T-helper 2 cell (primary cell): ENCODE data around the gene C4orf17.

Source experiments
- DNase-seq, 5 experiments: peaks; one replicate each; pipeline versions ENCODE4 v3.0.0 to v3.0.0-alpha.2; 2012 to 2022

The C4orf17 gene

DNA sequence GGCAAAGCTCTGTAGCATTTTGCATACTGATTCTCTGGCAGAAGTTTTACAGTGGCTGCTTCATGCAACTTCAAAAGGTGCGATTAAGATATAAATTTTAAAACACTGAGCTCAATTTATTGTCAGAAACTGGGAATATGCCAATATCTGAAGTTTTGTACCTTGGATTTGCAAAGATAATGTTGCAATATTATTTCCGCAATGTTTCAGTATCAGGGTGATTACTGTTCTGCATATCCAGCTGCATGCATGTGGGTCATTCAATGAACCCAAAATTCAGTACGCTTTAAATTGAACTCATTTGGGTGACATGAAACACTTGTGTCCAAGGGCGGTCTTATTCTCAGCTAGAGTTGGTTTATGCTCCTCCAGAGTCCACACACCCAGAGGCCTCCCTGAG lies 26.9 kb downstream of the C4orf17 start:
- DNase-seq: no peak

DNA sequence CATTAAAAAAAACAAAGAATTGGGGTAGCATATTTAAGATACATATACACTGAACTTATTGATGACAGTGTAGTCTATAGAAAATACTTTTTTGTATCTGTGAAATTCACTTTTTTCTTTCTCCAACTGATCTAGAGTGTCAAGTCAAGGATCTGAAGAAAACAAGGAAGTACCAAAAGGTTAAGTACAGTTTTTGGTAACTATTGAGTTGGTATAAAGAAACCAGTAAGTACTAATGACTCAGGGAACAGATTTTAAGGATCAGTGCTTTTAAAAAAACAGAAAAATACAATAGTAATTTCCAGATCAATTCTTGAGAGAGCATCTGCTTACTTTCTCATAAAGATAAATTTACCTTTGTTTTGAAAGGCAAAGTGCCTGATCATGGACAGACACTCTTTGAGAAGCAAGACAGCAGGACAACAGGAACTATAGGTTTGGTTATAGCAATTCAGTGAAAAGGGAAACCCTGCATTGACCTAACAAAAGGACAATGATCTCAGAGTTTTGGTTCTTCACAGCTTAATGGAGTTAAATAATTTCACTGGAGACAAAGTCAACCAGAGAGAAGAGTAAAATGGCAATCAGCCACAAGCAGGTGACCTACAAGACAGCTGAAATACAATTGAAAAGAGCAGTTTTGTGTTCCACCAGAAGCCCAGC lies 29.6 kb downstream of the C4orf17 start:
- no peak for DNase-seq

DNA sequence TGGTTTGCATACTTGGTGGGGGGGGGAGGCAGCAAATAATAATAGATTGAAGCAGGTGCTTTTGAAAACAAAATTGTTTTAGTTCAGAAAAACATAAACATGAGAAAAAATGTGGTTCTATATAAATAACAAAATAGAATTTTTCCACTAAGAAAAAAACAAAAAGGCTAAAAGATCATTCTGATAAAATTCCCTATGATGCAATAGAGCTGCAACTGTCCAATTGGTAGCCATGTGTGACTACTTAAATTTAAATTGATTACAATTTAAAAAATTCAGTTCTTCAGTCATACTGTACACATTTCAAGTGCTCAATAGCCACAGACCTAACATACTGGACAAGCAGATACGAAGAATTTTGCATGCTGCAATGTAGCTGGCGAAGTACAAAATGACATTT lies 42.1 kb downstream of the C4orf17 start:
- DNase-seq: no peak

DNA sequence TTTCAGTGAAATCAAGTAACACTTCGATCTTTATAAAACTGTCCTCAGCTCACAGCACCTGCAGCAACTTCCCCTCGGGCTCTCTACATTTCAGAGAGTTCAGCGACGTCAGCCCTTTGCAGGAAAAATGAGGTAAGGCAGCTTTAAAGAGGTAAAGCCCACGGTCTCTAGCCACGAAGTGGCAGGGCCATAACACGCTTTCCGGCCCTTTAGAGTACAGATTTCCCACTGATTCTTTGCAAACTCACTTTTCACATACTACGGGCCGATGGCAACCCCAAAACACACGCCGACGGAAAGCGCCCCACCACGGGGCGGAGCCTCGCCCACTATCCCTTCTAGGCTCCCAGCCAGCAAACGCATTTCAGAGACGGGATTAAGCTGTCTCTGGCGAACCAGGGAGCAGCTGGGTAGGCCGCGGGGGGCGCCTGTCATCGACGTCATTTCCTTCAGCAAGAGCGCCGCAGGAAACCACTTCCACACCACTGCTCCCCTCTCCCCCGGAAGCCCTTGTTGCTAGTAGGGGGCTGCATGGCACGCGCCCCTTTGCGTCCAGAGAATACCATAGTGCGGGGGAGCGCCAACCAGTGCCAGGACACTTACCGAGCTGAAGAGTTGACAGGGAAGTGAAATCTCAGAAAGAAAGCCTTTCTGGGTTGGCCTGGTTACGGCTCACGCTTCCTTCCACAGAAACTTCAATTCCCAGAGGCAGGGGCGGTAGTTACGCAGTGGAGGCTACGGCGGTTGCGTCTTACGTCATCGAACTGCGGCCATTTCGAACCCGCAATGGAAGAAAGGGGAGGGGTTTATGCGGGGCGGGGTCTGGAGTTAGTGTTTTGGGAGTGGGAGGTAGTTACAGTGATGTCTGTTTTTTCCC lies 52.7 kb downstream of the C4orf17 start, which contains the start of gene TRMT10A:
TRMT10A (minus strand) TSS at position 730 of the 877 bp plus-strand sequence. CDS start 4,701 bp downstream, outside the sequence.
- DNase-seq: peak; percentile 84 to 99 (median 95)

DNA sequence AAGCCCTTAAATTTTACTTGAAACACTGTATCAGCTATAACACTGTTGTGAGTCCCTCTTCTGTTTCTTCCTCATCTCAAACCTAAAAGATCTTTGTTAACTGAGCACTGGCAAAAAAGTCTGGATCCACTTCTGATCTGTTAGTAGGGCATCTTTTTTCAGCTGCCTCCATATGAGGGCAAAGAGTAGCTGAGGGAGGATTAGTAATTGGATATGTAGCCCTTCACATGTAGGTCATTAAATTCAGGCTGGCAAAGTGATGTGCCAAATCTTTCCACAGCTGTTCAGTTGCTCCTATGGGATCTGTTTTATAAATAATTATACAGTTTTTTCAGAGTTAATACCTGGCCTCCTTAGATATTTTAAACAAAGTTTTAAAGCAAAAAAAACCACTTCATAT lies 54.1 kb downstream of the C4orf17 start:
- no peak for DNase-seq

DNA sequence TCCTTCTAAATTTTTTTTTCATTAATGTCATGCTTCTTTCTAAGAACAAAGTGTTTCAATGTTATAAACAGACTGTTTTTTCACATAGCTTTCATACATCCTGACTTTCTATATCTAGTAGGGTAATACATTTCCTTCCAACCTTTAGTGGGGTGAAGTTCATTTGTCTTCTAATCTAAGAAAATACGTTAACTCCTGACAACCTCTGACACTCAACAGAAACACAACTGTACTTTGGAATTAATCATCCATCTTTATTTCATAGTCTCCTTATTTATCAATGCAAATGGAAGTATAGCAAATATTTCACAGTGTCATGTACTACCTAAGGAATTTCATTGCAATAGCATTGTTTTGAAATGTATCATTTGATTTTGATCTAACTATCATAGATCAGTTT lies 61.1 kb downstream of the C4orf17 start:
- no peak for DNase-seq

DNA sequence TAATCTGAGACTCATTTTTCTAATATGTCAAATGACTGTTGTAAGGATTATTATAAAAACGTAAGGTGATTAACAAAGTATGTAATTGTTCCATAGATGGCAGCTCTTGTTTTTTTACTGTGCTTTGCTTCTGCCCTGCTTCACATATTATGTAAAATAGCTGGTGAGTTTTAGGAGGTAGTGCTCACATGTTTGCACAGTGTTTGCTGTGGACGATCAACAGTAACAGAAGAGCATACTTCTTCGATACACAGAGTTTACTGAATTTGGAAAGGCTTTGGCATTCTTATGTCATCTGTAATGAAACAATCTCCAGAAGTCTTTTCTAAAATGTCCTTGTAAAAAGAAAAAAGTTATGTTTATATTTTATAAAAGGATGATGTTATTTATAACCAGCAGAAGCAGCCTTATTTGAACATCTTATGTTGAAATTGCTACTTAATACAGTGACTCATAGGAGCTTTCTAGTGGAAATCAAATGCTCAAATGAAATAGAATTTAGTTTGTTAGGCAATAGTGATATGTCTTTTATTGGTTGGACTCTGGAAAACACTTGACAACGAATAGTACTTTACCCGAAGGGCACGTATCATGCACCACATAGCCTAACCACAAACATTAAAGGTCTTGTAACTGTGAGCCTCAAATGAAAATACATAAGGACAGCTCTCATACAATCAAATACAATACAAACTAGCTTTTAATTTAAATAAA lies 61.9 kb downstream of the C4orf17 start:
- no peak for DNase-seq

DNA sequence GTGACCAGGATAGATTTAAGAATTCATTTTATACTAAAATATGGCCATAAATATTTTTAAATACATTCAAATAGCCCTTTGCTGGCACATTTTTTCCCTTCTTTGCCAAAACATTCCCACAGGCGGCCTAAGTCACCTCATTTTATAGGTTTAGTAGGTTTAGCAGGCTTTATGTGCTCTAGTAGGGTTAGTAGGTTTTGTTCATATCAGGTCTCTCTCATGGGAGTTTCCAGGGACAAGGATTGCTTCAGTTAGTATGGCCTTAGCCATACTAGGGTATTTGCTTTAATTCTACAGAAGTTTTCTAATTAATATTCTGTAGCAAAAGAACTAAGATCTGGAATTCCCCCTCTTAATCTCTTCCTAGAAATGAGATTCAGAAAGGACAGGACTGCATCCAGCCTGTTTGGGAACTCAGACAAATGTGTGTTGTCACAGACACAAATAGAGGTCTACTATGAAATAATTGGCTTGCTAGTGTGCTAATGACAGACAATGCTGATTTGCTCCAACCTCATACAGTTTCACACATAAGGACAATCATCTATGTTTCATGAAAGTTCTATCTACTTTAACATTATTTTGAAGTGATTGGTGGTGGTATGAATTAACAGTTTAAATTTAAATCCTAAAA lies 63.0 kb downstream of the C4orf17 start:
- no peak for DNase-seq

DNA sequence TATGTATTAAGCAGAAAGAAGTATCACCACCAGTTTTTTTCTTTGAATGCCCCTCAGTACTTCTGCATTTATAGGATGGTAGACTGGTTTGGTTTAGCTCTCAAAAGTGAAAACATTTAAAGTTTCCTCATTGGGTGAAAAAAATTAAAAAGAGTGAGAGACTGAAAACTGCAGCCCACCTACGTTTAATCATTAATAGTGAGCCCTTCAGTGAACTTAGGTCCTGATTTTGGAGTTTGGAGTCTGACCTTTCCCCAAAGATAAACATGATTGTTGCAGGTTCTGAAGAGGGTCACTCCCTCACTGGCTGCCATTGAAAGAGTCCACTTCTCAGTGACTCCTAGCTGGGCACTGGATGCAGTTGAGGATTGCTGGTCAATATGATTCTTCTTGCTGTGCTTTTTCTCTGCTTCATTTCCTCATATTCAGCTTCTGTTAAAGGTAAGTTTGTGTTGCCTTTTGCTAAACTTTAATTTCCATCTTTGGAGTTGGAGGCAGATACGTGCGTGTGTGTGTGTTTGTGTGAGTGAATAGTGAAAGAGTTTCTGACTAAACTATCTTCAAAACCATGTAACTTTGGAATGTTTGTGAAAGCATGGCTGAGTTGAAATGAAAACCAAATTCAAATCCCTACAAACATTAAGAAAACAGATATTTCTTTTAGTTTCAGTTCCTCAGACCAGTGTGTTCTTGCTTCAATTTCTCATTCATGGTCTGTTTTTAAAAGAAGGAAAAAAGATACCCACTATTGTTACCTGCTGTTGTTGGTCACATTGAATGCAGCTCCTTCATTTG lies 63.9 kb downstream of the C4orf17 start, which contains the start of gene MTTP:
MTTP (plus strand) TSS at position 295 of the 795 bp plus-strand sequence; CDS start at position 381, 86 bp downstream.
- no peak for DNase-seq

DNA sequence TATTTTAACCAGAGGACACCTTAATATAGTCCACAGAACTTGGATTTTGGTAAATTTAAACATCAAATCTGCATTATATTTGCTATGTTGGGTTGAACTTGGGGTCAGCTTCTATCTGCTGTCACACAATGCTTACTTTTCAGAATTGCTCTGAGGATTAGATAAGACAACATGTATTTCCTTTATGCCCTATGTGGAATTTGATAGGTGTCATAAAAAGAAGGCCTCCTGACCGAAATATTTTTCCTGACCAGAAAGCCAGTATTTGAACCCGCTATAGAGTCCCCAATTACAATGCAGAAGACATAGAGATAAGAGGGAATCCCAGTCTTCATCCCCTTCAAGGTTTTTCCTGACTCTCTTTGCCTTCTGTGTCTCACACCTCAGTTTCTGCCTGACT lies 67.9 kb downstream of the C4orf17 start:
- DNase-seq: no peak

DNA sequence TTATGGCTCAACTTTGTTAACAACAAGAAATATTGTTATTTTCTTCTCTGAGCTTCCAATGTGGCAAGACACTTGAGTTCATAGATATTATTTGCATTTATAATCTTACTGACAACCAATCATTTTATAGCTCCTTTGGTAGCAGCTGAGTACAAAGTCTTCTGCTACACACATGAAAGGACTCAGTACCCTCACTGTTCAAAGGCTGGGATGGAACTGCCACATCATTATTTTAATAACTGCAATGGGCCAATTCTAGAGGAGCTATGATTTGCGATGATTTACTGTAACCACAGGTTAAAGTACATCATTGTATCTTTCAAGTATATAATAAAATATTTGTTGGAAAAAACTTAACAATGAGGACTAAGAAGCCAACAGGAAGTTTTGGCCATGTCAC lies 74.7 kb downstream of the C4orf17 start:
- DNase-seq: no peak

DNA sequence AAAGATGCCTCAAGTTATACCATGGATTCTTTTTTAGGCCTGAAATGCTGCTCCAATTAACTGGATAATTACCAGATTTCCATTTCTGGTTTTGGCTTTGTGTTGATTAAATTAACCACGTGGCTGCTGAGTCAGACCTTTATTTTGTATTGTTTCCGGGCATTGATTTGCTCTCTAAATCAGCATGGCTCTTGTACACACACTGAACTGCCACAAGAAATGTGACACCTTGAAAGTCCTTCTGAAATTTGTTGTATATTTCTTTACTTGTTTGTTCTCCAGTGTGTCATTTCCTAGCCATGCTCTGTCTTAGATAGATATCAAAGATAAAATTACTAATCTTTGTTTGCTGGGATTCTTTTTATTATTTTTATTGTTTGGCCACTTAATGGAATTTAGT lies 75.5 kb downstream of the C4orf17 start:
- DNase-seq: no peak

DNA sequence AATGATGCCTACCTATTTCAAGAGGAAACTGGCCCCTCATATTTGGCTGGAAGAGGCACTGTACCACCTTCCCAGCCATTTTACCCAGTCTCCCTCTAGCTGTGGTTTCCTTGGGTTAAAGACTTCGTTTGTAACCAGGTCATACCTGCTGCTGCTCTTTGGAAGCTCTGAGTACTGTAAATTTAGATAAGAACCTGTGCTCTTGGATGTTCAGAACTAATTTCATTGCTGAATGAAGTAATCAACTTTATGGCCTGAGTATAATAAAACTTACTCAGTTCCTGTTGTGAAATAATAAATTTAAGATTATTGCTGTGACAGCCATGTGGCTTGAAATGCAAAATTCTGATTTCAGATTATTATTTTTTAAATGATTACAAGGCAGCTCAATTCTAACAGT lies 76.0 kb downstream of the C4orf17 start:
- no peak for DNase-seq

DNA sequence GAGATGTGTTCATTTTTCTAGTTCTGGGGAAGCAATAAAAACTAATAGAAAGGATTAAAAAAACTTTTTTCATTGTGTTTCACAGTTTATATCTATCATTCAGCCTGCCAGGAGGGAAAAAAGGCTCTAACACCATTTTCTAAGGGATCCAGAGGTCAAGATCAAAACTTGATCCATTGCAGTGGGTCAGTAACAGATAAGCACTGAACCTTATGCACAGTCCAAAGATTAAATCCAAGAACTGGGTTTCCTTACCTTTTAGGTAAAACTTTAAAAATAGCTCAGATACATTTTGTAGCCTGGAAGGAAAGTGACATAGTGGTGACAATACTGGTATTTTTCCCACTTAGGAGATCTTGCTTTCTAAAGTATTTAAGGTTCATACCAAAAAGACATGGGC lies 76.5 kb downstream of the C4orf17 start:
- DNase-seq: no peak

DNA sequence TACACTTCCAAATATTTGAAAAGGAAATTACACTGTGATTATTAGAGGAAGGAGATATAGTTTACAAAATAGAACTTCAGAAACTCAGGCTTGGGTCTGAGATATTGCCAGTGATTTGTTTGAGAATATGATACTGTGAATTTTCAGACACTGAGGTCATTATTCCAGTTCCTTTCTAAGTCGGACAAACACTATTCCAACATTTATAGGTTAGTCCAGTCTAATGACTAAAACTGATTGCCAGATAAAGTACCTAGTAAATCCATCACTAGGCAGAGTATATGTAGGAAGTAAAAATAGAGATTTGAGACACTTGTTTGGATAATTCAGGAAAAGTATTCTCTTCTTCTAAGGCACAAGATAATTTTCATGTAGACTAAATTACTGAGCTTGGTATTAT lies 77.0 kb downstream of the C4orf17 start:
- no peak for DNase-seq

DNA sequence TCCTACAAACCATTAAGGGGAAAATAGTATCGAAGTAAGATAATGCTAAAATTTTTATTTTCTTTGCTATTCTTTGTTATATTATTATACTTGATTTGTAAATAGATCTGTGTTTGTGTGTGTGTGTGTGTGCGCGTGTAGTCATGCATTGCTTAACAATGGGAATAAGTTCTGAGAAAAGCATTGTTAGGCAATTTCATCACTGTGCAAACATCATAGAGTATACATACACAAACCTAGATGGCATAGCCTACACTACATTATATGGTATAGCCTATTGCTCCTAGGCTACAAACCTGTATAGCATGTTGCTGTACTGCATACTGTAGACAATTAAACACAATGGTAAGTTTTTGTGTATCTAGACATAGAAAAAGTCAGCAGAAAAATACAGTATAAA lies 80.9 kb downstream of the C4orf17 start:
- no peak for DNase-seq
